ENCODE results near the gene MOCS2. TPM values are rescaled to one million over a fixed set of nuclear protein-coding genes. Genes with fewer than 3 reads are reported as not detected.

MOCS2 gene
- polyA plus RNA-seq, 12 donors: 40.3 to 59.4 (median 52.6) TPM; not detected in 1

- no peak for DNase-seq
Observed at GRCh38 chr5:53059281-53059680, 50.3 kb downstream of the MOCS2 start.

GRCh38 chr5:53055365-53055764 lies 54.2 kb downstream of the MOCS2 start:
- DNase-seq: no peak

GRCh38 chr5:53053364-53053763 lies 56.2 kb downstream of the MOCS2 start:
- DNase-seq: no peak

GRCh38 chr5:53052499-53052898 lies 57.1 kb downstream of the MOCS2 start:
- DNase-seq: no peak

- DNase-seq: no peak
Observed at GRCh38 chr5:53048248-53048647, 61.3 kb downstream of the MOCS2 start.

Other genes with a start within 250 kb of the MOCS2 start
- 10 to 100 TPM in 9 of 12 donors, 1 to 10 TPM in 2, not detected in 1; 3.8 to 27.1 (median 11.4) TPM for gene ITGA2, start 120.4 kb downstream of the MOCS2 start, polyA plus RNA-seq (ENCODE audit: insufficient read length in 12 of 12)

Data from muscle of arm (tissue), 12 donors.